Umbilical cord (tissue), 2 donors: Measurements from ENCODE around the gene BDH1. TPM values are rescaled to one million over a fixed set of nuclear protein-coding genes. Genes with fewer than 3 reads are reported as not detected.

Experiments
- DNase-seq: peaks from one replicate; pipeline ENCODE4 v3.0.0-alpha.2; 2015; ENCODE audit warnings: low spot score
- total RNA-seq: library from RNA; depleted of rRNA; stranded (reverse); fragments of >200 nt; gene quantifications from one replicate; pipeline ENCODE4 v1.2.3, GENCODE V29; 2014; ENCODE audit warnings: low replicate concordance; ENCODE audit not compliant: insufficient read depth

BDH1 gene
- total RNA-seq, 1 donor from 2014 or later: 7.2 TPM

GRCh38 chr3:197462808-197463207, 93.0 kb downstream of the BDH1 start:
- DNase-seq: no peak

DNA sequence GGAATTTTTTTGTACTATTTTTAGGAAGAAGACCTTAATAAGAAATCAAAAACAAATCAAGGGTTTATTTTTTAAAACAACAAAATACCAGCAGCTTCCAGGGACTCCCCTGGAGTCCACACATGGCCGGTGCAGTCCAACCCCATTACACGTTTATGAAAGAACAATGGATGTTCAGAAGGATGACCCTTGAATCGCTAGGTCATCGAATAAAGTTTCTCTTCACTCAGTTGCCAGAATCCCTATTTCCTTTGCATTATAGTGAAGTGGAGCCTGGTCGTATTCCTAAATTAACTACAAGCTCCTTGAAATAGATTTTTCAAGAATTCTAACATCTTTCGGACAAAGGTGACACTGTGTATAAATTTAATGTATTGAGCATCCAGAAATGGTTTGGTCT, 95.1 kb downstream of the BDH1 start:
- DNase-seq: no peak

DNA sequence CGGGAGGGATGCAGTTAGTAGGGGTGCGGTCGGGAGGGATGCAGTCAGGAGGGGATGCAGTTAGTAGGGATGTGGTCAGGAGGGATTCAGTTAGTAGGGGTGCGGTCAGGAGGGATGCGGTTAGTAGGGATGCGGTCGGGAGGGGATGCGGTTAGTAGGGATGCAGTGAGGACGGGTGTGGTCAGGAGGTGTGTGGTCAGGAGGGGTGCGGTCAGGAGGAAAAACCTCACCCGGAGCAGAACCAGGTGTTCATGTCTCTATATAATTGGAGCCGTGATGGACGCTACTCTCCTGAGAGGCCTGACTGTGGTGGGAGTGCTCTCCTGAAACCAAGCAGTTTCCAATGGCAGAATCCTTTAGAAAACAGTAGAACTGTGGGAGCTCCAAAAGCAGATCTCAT, 95.8 kb downstream of the BDH1 start:
- DNase-seq: no peak

Other genes with a start within 250 kb of the BDH1 start
- 12.3 TPM for gene RUBCN, start 180.9 kb upstream of the BDH1 start, total RNA-seq
- gene FYTTD1, start 193.9 kb upstream of the BDH1 start, total RNA-seq: 150 TPM
- gene LRCH3, start 235.3 kb upstream of the BDH1 start, total RNA-seq: 33.7 TPM